Activated CD4-positive, CD25-positive, alpha-beta regulatory T cell (primary cell): ENCODE results near the gene DNM3.

Source experiments
- DNase-seq, 4 experiments: peaks; one replicate each; lab custom pipeline; 2025; lab: John Stamatoyannopoulos, UW

Gene DNM3

DNA sequence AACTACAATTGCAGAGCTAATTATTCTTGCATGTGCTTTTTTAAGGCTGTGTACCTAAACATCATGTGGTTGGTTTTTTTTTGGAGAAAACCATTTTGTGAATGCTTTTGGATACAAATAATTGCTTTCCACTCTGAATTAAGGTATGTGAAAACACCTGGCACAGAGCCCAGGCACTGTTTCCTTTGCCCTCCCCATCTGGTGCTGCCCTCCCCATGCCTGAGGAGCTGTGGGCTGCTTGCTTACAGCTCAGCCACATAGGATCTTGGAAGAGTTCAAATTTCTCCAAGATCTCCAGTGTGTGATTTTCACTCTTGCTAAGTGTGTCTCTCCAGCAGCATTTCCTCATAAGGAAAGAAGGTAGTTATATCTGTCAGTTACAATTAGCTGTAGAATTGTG lies 27.8 kb downstream of the DNM3 start:
- DNase-seq = no peak

DNA sequence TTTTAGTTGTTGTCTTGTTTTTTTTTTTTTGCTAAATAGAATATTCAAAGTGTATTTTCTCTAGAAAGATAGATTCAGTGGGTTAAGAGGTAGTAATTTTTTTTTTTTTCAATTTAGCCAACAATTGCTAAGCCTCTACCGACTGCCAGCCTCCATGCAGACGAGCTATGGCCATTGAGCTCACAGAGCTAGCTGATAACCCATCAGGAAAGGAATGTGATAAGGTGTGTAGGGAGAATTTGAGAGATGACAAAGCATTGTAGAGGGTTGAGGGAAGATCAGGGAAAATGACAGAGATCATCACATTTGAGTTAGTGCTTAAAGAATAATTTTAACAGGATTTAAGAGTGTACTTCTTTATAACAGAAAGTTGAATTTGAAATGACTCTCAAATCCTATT lies 30.6 kb downstream of the DNM3 start:
- no peak for DNase-seq

DNA sequence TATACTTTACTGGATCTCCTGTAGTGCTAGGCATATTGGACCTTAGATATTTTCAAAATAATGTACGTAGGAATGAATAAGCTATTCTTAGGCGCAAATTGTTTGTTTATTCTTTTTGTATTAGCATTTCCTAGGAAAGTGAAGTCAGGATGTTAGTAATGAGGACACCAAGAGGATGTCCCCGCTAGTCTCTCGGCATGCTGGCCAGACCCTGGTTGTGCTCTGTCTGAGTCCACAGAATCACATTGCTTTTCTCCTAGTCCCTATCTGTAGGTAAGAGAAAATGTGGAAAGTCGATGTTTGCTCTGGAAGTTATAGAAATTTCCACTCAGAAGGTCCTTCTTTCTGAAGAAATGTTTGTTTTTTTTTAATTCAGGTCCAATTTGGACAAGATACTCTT lies 31.1 kb downstream of the DNM3 start:
- DNase-seq = no peak

DNA sequence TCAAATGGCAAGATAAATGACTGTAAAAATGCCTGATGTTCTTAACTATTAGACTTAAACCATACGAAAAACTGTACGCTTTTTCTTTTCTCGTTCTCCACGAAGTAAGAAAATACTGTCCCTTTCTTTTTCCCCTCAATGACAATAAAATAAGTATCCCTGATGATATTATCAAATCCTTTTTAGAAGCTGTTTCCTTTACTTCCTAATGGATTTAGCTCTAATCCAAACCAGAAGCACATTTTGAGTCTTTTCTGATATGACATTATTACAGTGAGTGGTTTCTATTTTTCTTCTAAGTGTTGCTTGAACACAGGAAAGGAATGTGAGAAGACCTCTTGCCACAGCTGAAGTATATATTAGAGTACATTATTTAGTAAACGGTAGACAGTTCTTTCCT lies 32.4 kb downstream of the DNM3 start:
- no peak for DNase-seq

DNA sequence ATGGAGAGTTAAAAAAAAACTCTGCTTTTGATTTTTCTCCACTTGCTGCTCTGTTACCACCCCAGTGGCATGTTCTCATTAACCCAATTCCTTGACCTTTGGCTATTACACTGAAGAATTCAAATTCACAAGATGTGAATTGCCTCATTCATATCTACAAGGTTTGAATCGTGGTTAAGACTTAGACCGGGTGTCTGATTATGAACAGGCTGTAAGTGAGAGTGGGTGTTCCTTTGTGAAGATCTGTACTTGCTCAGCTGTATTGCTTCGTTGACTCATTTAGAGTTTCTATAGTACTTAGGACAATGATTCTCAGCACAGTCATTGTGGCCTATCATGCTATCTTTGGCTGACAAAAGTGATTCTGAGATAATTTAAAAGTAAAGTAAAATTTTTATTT lies 36.4 kb downstream of the DNM3 start:
- no peak for DNase-seq

DNA sequence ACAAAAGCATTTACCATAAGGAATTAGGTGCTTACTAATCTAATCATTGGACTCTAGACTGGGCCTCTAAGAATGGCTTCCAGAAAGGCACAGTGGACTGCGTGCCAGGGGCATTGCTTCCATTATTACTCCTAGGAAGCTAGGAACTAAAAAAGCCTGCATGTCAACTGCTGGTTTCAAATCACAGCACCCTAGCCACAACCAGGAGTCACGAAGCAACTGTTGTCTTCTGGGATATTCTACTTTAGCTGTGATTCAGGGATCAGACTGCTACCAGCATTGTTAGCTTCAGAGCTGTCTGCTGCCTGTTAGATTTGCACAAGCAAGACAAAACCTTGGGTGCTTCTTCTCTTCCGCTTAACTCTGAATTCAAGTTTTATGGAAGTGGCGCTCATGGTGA lies 38.3 kb downstream of the DNM3 start:
- no peak for DNase-seq

DNA sequence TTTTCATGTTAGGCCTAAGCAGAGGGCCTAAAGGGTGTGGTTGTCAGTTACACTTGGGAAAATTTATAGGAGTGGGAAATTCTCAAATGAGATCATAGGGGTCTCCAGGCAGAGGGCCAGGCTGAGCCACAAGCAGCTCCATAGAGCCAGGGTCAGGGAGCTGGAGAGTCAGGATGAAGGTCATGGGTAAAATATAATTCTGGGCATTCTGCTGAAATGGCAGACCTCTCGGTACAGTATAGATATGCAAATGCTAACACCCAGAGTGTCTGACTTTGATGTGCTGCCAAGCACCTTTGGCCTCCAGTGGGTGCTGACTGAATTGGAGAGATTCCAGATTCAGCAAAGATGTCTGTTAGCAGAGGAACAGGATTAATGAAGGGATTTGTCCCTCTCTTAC lies 40.1 kb downstream of the DNM3 start:
- DNase-seq = no peak

DNA sequence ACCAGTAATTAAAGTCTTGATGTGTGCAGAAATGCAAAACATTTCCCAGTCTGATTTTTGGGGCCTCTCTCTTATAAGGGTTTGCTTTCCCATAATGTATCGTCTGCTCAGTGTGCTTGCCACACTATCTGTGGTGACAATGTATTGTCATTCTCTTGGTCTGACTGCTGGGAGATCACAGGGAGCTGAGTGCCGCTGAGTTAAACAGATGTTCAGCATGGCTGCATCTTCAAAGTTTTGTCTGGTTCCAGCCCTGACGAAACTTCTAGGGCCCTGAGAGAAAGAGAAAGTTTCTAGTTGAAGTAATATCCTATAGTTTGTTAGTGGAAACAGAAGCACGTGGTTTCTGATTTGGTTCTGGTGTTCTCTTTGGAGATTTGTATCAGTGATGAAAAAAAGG lies 42.6 kb downstream of the DNM3 start:
- DNase-seq = no peak

DNA sequence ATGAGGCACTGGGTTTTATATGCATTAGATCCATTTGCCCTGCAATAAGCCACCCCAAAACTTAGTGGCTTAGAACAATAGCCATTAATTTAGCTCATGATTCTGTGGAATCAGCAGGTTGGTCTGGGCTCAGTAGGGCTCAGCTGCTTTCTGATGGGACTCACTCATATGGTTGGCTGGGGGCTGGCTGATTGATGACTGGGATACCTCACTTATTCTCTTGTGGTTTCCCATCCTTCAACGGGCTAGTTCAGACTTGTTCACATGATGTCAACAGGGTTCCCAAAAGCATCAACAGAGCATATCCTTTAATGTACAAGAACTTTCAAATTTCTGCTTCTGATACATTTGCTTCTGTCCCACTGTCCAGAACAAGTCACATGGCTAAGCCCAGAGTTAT lies 43.2 kb downstream of the DNM3 start:
- no peak for DNase-seq

DNA sequence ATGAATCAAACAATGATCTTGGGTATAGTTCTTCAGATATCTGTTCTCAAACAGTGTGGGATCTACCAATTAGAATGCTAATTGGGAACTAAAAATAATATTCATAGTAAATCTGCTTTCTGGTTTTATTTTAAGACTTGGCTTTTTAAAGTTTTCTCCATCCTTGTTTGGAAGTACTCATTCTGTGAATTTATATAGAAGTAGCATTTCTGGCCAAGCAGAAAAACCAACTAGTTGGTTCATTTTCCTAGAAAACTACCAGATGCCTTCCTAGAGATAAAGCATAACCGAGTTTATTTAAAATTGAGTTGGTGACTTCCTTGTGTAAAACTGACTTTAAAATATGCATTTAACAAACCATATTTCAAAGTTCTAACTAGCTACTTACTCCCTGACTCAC lies 48.8 kb downstream of the DNM3 start:
- no peak for DNase-seq

DNA sequence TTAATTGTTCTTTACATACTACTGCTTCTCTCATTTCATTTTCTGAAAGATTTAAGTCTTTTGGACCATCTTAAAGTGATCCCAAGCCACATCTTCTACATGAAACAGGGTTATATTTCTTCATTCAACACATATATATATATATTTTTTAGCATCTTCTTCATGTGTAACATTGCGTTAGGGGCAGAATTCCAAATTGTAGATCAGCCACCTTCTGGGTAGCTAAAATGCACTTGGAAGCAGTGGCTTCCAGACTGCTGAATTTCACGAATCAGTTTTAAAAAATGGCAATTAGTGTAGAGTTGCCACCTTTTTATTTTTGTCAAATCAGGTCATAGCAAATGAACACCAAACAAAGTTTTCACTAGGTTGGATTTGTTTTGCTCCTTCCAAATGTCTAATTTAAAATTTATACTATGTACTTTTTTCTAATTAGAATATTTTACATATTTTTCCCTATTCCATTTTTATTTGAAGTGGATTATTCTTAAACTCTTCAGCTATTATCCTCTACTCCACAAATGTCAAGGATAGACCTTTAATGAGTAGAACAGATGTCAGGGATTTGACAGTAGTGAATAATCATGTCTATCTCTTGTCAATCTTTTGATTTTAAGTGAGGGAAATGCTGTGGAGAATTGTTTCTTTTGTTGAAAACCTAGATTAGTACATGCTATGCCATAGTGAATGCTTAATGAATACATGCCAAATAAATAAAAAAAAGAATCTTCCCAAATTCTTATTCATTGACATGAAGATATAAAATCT lies 55.8 kb downstream of the DNM3 start:
- no peak for DNase-seq

DNA sequence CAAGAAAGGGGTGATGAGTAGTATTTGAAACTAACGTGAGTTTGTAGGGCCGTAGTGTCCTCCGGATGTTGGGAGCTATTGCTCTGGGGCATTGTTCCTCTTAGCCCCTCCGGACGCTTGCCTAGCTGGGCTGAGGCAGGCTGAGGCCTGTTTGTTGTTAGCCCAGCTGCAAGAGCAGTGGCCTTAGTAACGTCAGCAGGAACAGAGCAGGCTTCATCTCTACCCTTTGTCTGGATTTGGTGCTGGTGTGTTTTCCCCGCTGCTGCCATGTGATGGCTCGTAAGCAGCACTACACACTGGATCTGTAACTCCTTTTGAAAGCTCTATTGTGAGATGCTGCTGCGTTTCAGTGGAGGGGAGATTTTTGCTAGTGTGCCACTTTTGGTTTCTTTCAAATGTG lies 57.6 kb downstream of the DNM3 start:
- DNase-seq = no peak

DNA sequence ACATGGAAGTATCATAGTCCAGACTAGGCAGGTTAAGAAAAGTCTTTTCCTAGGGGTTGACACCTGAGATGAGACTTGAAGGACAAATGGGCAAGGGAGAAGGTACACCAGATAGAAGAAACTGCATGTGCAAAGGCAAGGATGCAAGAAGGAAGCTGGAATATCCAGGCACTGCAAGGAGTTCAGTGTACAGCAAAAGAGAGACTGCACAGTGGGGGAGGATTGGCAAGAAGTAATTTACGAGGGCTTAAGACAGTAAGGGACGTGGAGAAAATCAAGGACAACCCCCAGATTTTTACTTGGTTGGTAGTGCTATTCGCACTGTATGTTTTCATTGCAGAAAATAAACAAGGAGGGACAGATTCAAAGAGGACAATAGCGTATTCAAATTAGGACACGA lies 58.5 kb downstream of the DNM3 start:
- DNase-seq = no peak

DNA sequence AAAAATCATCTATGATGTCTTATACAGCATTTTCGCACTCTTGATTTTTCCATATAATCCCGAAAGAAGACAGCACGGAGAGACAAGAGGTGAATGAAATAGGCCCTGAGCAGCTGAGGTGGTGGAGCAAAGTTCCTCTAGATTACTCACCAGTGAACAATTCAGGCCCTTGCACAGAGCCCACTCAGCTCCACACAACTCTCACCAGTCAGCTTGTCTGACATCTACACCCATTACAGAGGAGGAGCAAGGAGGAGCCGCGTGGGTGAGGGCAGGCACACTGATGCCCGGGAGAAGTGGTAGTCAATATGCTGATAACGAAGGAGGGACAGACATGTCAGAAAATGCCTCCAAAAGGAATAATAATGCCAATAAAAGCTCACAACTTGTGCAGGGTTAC lies 59.9 kb downstream of the DNM3 start:
- DNase-seq = no peak

DNA sequence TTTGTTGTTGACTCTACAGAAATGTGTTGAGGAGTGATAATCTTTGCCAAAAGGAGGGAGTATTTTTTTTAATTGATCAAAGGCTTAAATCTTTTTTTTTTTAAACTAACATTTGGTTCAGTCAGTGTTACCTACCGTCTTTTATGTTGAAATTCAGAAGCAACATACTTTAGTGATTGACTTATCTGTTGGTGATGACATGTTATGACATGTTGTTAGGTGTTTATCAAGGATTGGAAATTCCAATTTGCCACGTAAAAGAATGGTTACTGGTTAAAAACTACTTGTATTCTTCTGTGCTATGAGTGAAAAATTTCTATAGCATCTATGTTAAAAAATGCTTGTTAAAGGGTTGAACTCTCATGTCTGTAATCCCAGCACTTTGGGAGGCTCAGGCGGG lies 61.2 kb downstream of the DNM3 start:
- no peak for DNase-seq

DNA sequence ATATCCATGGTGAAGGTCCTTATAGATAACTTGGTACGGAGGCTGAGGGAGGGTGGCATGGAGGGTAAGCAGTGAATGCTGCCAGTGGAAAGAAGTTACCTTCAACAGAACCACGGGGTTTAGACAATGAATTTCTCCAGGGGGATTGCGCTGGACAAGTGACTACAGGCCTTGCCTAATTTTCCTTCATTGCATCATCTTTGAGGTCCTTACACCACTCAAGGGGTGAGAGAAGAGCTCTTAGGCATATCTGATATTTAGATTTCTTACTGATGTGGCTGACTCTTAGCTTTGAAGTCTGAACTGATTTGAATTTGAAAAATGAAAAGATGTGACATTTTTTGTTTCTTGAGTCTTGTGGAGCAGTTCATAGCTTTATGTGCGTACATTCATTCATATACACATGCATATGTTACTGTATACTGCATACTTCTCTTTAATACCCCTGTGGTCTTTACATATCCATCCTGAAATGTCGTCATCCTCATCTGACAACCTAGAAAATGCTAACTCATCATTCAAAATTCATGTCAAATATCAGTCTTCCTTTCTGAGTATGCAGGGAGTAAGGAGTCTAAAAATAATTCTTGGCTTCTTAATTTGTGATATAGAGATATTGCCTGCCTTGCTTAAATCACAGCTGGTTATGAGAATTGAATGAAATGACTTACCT lies 63.6 kb downstream of the DNM3 start:
- no peak for DNase-seq

DNA sequence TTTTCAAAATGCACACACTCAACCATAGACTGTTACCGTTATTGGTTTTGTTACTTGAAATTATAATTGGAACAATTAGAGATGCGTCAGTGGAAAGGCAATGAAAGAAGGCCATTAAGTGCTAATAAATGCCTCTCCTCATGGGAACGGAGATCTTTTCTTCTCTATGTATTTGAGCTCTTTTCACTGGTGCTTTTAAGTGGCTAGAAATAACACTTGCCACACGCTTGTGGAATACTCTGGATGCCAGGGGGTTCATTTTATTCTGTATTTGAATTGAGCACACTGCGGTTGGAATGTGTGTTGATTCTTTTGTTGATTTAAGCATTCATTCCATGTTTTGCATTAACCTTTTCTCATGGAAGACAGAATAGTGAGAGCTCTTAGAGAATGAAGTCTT lies 68.4 kb downstream of the DNM3 start:
- no peak for DNase-seq

DNA sequence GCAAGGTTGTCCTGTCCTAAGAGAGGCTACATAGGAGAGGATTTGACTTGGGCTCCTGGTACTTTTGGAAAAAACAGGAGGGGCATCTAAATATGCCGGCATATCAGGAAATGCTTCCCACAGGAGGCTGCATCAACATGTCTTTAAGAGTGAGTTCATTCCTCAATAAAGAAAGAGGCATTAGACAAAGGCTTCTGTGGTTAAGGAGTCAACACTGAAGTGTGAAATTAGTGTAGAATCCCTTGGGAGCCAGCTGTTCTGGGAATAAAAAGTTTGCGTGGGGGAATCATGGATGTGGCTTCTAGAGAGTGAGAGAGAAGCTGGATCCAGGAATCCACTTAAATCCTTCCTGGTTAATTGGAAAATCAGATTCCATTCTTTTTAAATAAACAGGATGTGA lies 69.5 kb downstream of the DNM3 start:
- no peak for DNase-seq

DNA sequence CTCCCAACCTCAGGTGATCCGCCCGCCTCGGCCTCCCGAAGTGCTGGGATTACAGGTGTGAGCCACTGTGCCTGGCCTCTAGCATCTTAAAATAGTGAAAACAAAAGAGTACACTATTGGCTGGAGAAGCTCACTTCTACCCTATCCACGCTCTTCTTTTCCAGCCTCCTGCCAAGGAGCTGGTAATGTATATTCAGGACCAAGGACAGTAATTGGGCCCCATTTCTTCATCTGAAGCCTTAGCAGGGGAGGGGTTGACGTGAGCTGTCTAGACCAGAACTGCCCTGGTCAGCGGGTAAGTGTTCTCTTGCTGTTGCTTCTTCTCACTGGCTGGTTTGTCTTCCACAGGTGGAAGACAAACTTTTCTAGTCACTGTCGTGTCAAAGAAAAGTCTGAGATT lies 70.2 kb downstream of the DNM3 start:
- DNase-seq = no peak

DNA sequence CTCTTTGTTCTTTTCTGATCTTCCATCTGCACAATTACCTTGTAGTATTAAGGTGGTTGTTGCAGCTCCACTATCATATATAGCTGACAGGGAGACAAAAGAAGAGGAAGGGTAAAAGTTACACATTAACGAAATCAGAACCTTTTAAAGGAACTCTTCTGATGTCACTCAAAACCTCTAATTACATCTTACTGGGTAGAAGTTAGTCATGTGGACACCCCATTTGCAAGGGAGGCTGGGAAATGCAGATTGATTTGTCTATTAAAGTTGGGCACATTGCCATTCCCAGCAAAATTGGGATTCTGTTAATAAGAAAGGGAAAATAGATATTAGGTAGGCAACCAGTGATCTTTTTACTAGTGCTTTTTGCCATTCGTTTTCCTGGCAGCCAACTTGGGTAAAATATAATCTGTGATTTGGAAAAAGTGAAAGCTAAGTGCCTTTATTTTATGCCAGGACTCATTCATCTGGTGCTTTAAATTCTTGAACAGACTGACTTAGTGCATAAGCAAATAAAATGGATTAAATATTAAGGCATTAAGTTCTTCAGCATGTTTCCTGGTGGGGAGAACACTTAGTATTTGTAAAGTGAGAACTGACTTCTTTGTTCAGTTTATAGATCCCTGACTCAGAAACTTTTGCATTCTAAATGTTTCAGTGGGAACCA lies 71.3 kb downstream of the DNM3 start:
- no peak for DNase-seq

DNA sequence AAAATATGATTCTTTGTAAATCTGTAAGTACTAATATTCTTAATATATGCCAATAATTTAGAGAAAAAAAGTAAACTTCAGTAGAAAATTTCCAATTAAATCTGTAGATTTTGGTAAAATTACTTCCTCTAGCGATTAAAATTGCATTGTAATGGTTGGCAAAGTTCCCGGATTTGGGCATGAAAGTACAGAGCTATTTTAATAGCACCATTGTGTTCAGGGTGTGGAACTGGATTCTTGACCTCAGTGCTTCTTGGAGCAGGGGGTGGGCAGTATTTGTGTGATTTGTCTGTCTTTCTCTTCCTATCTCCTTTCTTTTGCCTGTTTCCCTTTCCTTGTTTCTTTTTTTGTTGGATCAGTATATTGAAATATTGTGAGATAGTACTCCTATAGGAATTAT lies 72.1 kb downstream of the DNM3 start:
- DNase-seq = no peak

DNA sequence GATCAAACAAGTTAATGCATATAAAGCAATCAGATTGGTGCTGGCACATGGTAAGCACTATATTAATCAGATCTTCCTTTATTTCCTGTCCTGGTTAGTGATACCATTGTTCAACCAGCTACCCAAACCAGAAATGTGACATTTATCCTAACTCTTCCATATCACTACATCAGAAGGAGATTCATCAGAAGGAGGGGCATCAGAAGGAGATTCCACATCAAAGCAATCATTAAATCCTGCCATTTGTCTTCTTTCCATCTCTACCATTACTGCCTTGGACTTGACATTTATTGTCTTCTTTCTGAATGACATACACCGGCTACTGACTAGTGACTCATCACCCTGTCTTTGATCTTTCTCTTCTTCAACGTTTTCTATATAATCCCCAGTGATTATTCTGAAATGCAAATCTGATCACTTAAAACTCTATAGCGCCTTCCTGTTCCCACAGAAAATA lies 75.0 kb downstream of the DNM3 start:
- DNase-seq = no peak

DNA sequence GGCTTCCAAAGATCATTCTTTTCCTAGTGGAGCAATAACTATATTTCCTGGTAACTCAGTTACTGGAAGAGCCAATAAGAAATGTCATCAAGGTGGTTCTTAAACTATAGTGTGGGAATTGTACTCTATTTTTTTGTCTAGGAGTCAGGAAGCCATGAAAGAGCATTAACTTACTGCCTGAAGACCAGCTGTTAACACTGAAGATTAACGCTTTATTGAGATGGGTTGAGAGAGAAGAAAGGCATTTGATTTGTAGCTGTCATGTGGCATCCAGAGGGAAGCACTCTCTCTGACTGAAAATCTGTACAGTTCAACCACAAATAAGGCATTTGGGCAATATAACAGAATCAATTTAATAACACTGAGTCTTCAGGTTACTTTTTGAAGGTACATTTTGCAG lies 76.0 kb downstream of the DNM3 start:
- DNase-seq = no peak
